ENCODE results near the gene RAI1.

Gene RAI1

DNA sequence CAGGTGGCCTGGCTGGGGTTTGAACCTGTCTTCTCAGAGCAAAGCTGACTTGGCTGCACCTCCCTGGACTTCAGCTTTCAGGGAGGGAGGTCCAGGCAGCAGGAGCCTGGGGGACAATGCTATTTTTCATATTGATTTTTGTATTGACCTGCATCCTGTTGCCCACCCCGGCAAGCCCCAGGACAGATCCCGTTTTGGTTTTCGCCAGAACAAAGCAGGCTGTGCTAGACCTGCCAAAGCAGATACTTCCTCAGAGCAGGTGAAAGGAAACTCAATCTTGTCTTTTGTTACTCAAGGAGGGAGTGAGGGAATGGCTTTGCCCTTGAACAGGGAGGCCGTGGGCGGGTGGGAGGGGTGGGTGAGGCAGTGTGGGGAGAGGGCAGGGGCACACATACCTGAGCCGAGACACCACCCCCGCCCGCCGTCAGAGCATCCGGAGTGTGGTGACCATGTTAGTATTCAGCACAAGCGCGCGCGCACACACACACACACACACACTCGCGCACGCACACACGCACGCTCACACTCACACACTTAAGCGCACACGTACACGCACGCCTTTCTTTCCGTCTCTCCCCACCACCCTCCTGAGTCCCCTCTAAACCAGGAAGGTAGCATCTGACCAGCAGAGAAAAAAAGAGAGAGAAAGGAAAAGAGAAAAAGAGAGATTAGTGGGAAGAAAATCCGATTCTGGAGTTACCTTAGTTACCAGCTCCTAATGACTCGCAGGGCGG, 59.5 kb downstream of the RAI1 start:
- TF ChIP-seq FOXP2 (optimal IDR thresholded peaks at IDR 0.05; ENCODE audit: borderline replicate concordance, extremely low read depth, extremely low read length, insufficient read depth) = no peak

DNA sequence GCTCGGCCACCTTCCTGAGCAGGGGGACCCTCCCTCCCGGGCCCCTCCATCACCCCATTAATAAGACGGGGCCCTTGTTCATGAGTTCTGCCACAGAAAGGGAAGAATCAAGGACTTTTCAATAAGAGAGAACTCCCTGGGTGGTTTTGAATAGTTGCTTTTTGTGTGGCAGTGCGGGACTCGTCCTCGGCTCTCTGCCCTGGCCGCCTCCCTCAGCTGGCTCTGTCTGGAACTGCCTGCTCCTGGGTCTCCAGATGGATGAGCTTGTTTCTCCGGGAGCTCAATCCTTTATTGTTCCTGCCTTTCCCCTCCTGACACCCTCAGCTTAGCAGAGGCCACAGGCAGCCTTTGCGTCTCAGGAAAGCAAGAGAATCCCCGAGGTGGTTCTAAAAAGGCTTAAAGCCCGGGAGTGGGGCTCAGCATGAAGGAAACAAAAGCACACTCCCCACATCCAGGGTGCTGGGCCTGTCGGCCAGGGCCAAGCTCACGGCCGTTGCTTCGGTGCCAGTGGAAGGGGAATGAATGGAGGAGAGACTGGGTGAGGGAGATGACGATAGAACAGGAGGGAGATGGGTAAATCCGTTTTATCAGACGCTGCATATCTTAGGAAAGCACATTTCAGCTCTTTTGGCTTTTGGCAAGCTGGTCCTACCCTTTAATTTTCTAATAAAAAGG, 60.2 kb downstream of the RAI1 start:
- TF ChIP-seq SIN3A (IDR thresholded peaks at IDR 0.05; ENCODE audit: borderline replicate concordance, insufficient read depth, low read length) = no peak
- no peak for TF ChIP-seq FOXP2 (optimal IDR thresholded peaks at IDR 0.05; ENCODE audit: borderline replicate concordance, extremely low read depth, extremely low read length, insufficient read depth)
- TF ChIP-seq, protein P1, sequence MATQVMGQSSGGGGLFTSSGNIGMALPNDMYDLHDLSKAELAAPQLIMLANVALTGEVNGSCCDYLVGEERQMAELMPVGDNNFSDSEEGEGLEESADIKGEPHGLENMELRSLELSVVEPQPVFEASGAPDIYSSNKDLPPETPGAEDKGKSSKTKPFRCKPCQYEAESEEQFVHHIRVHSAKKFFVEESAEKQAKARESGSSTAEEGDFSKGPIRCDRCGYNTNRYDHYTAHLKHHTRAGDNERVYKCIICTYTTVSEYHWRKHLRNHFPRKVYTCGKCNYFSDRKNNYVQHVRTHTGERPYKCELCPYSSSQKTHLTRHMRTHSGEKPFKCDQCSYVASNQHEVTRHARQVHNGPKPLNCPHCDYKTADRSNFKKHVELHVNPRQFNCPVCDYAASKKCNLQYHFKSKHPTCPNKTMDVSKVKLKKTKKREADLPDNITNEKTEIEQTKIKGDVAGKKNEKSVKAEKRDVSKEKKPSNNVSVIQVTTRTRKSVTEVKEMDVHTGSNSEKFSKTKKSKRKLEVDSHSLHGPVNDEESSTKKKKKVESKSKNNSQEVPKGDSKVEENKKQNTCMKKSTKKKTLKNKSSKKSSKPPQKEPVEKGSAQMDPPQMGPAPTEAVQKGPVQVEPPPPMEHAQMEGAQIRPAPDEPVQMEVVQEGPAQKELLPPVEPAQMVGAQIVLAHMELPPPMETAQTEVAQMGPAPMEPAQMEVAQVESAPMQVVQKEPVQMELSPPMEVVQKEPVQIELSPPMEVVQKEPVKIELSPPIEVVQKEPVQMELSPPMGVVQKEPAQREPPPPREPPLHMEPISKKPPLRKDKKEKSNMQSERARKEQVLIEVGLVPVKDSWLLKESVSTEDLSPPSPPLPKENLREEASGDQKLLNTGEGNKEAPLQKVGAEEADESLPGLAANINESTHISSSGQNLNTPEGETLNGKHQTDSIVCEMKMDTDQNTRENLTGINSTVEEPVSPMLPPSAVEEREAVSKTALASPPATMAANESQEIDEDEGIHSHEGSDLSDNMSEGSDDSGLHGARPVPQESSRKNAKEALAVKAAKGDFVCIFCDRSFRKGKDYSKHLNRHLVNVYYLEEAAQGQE (IDR thresholded peaks at IDR 0.05; ENCODE audit: insufficient read depth in 1 of 2, low read depth in 2 of 2, low read length in 2 of 2) = no peak
- no peak for TF ChIP-seq POLR2AphosphoS5 (IDR thresholded peaks at IDR 0.05; ENCODE audit: low read depth, low read length)
- TF ChIP-seq TAF1 (IDR thresholded peaks at IDR 0.05; ENCODE audit: borderline replicate concordance, insufficient read depth, low read length) = no peak

DNA sequence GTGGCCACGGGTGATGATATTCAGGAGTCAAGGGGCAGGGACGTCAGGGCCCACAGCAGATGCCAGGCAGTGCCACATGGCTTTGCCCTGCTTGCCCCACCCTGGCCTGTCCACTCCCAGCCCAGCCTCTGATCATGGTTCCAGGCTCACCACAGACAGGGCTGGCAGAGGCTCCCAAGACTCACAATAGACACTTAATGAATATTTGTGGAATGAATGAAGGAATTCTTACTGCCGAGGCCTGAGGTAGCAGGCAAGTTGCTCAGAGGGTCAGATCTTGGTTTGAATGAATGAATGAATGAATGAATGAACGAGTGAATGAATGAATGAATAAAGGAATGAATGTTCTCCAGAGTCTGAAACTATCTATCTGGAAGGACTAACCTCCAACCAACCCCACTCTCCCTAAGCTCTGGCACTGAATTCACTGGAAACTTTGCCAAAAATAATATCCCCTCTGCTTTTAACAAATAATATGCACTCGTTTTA, 60.9 kb downstream of the RAI1 start:
- no peak for TF ChIP-seq SIN3A (IDR thresholded peaks at IDR 0.05; ENCODE audit: borderline replicate concordance, insufficient read depth, low read length)
- no peak for TF ChIP-seq POLR2AphosphoS5 (IDR thresholded peaks at IDR 0.05; ENCODE audit: low read depth, low read length)
- TF ChIP-seq, protein P1 (IDR thresholded peaks at IDR 0.05; ENCODE audit: insufficient read depth in 1 of 2, low read depth in 2 of 2, low read length in 2 of 2) = no peak
- no peak for TF ChIP-seq TAF1 (IDR thresholded peaks at IDR 0.05; ENCODE audit: borderline replicate concordance, insufficient read depth, low read length)
- TF ChIP-seq FOXP2 (optimal IDR thresholded peaks at IDR 0.05; ENCODE audit: borderline replicate concordance, extremely low read depth, extremely low read length, insufficient read depth) = no peak

DNA sequence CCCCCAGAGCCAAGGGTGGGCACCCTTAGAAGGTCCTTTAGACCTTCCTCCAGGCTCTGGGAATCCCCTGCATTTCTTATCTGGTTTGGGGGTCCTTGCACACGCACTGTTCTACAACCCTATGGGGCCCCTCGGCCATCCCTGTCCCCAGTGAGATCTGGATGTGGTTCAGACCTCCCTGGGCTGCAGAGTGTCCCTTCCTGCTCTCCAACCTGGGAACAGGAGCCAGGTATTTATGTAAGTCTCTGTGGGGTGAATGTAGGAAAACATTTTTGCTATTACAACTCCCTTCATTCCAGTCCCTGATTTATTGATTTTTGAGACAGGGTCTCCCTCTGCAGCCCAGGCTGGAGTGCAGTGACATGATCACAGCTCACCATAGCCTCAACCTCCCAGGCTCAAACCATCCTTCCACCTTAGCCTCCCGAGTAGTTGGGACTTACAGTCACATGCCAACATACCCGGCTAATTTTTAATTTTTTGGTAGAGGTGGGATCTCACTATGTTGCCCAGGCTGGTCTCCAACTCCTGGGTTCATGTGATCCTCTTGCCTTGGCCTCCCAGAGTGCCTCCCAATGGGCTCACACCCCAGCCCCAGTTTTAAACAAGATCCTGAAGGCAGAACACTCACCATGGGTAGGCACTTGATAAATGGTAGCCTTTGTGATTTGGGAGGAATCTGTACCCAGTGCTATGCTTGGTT, 61.6 kb downstream of the RAI1 start:
- TF ChIP-seq SIN3A (IDR thresholded peaks at IDR 0.05; ENCODE audit: borderline replicate concordance, insufficient read depth, low read length) (no peak), POLR2AphosphoS5 (IDR thresholded peaks at IDR 0.05; ENCODE audit: low read depth, low read length) (no peak)

DNA sequence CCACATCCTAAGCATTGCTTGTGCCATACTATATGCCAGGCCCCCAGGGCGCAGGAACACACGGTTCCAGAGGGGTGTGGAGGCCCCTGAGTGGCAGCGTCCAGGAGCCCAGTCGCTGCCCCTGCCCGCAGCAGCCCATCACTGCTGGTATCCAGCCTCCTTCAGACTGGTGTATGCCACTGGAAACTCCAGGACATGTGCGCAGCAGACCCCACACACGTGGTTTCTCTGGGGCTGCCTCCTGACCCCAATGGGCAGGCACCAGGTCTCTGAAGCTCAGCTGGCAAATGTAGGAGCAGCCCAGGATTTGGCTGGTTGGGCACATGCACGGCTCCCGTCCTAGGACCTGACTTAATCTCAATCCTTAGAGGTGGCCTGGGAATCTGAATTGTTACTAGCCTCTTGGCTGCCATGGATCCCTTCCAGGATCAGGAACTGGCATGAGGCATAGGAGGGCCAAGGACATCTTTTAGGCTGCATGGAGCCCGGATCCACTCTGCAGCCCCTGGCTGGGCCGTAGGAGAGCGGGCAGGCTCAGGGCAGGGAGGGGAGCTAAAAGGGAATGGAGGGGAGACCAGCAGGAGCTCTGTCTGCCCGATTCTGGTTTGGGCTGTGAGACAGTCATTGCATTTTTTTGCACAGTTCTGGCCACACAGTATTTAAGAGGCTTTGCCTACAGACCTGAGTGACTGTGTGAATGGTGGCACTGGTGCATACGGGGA, 62.3 kb downstream of the RAI1 start:
- TF ChIP-seq FOXP2 (optimal IDR thresholded peaks at IDR 0.05; ENCODE audit: borderline replicate concordance, extremely low read depth, extremely low read length, insufficient read depth) = no peak
- TF ChIP-seq, protein P1 (IDR thresholded peaks at IDR 0.05; ENCODE audit: insufficient read depth in 1 of 2, low read depth in 2 of 2, low read length in 2 of 2) = no peak
- TF ChIP-seq POLR2AphosphoS5 (IDR thresholded peaks at IDR 0.05; ENCODE audit: low read depth, low read length) = no peak
- no peak for TF ChIP-seq TAF1 (IDR thresholded peaks at IDR 0.05; ENCODE audit: borderline replicate concordance, insufficient read depth, low read length)
- no peak for TF ChIP-seq SIN3A (IDR thresholded peaks at IDR 0.05; ENCODE audit: borderline replicate concordance, insufficient read depth, low read length)

Measured in PFSK-1 (cell line).